B cell (primary cell): Measurements from ENCODE around the gene NPTN.

Source experiments
- CTCF ChIP-seq: fragments of 200-600 bp; IDR thresholded peaks from one replicate; pipeline ENCODE4 v1.8.0; 2022; ENCODE audit warnings: antibody characterized with exemption, mild to moderate bottlenecking
- EZH2 ChIP-seq: IDR thresholded peaks from 2 replicates; pipeline ENCODE4 v1.6.1; 2012; ENCODE audit warnings: borderline replicate concordance, low read depth, mild to moderate bottlenecking, moderate library complexity, low read length; ENCODE audit not compliant: insufficient read depth, poor library complexity, severe bottlenecking

GRCh38 chr15:73517566-73517965 lies 115.6 kb downstream of the NPTN start:
- TF ChIP-seq CTCF = no peak
- no peak for TF ChIP-seq EZH2
